SU-DHL-6 (cell line): ENCODE results near the gene RBMS1.

Experiments used
- H2AFZ ChIP-seq: fragments of 200-600 bp; sonication (generic); 2 replicates; pipeline ENCODE4 v1.6.1; 2014; ENCODE audit warnings: low read depth, mild to moderate bottlenecking, moderate library complexity, mixed read lengths, antibody characterized with exemption, low read length; ENCODE audit not compliant: severe bottlenecking
- H3F3A ChIP-seq: fragments of 200-600 bp; shearing (Covaris generic); 2 replicates; pipeline ENCODE4 v1.6.0; 2016; ENCODE audit warnings: antibody characterized with exemption, mild to moderate bottlenecking; ENCODE audit not compliant: insufficient read depth
- H3K27ac ChIP-seq: fragments of 200-600 bp; sonication (generic); 2 replicates; pipeline ENCODE4 v1.5.1; 2016; ENCODE audit warnings: low read depth, mild to moderate bottlenecking, low read length, moderate library complexity, mixed read lengths
- H3K27me3 ChIP-seq: fragments of 200-600 bp; sonication (generic), shearing (Covaris generic); 2 replicates; pipeline ENCODE4 v1.6.0; 2014; ENCODE audit warnings: mild to moderate bottlenecking, low read length
- H3K36me3 ChIP-seq: fragments of 200-600 bp; sonication (generic); 2 replicates; pipeline ENCODE4 v1.6.1; 2014; ENCODE audit warnings: mild to moderate bottlenecking, low read length, mixed read lengths
- H3K4me2 ChIP-seq: fragments of 300-600, 200-600 bp; shearing (Covaris generic), sonication (generic); 2 replicates; pipeline ENCODE4 v1.6.0; 2014; ENCODE audit warnings: low read length, low read depth, mild to moderate bottlenecking; ENCODE audit not compliant: poor library complexity, severe bottlenecking
- H3K4me3 ChIP-seq: fragments of 200-600 bp; sonication (generic); 2 replicates; pipeline ENCODE4 v1.5.1; 2014; ENCODE audit warnings: antibody characterized with exemption, low read length, mild to moderate bottlenecking, mixed read lengths; ENCODE audit not compliant: insufficient read depth, poor library complexity, severe bottlenecking
- H3K79me2 ChIP-seq: fragments of 200-600 bp; sonication (generic); 2 replicates; pipeline ENCODE4 v1.6.1; 2014; ENCODE audit warnings: mild to moderate bottlenecking, low read length, moderate library complexity; ENCODE audit not compliant: insufficient read depth
- H3K9ac ChIP-seq: fragments of 200-600 bp; sonication (generic); 2 replicates; pipeline ENCODE4 v1.7.0; 2014; ENCODE audit warnings: mild to moderate bottlenecking, low read length
- H3K9me2 ChIP-seq: fragments of 200-600 bp; sonication (generic); replicated peaks from 2 replicates; pipeline ENCODE4 v1.6.1; 2014; ENCODE audit warnings: low read length; ENCODE audit not compliant: insufficient read depth
- H3K9me3 ChIP-seq: fragments of 200-600 bp; sonication (generic); 2 replicates; pipeline ENCODE4 v1.6.1; 2014; ENCODE audit warnings: low read length, mixed read lengths; ENCODE audit not compliant: insufficient read depth
- H4K20me1 ChIP-seq: fragments of 200-600 bp; sonication (generic); 2 replicates; pipeline ENCODE4 v1.6.1; 2014; ENCODE audit warnings: low read depth, mild to moderate bottlenecking, antibody characterized with exemption, low read length, moderate library complexity, mixed read lengths
- EZH2phosphoT487 ChIP-seq: fragments of 200-600 bp; sonication (generic), shearing (Covaris generic); conservative IDR thresholded peaks from 2 replicates; pipeline ENCODE4 v1.6.1; 2018; ENCODE audit warnings: mild to moderate bottlenecking, antibody characterized with exemption, low read length, moderate library complexity, mixed read lengths
- TF ChIP-seq, protein P1 (sequence below): fragments of 200-600 bp; sonication (generic); IDR thresholded peaks from one replicate; pipeline ENCODE4 v1.5.1; 2017; ENCODE audit warnings: antibody characterized with exemption, mild to moderate bottlenecking, low read length, moderate library complexity; ENCODE audit not compliant: insufficient read depth, poor library complexity, severe bottlenecking

RBMS1 gene

DNA sequence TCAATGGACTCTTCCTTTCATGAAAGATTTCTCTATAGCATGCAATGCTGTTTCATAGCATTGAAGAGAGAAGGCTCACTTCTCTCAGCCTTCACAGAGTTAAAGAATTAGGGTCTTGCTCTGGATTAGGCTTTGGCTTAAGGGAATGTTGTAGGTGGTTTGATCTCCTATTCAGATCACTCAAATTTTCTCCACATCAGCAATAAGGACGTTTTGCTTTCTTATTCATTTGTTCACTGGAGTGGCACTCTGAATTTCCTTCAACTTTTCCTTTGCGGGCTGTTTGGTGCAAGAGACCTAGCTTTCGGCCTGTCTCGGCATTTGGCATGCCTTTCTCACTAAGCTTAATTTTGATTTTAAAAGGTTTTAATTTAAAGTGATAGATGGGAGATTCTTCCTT lies 131.6 kb downstream of the RBMS1 start:
- Histone ChIP-seq H3K9me3 (no peaks in the 10 kb centered on the region), H3K36me3 (no peaks in the 10 kb centered on the region), H3F3A (no peaks in the 10 kb centered on the region), H3K4me2 (no peak overlapping the region), H3K79me2 (no peaks in the 10 kb centered on the region), H3K9ac (no peak overlapping the region), H3K4me3 (no peak overlapping the region), H3K9me2 (no peaks in the 10 kb centered on the region), H2AFZ (no peak overlapping the region), H3K27ac (no peak overlapping the region), H3K27me3 (no peaks in the 10 kb centered on the region), H4K20me1 (no peaks in the 10 kb centered on the region)
- TF ChIP-seq, protein P1, sequence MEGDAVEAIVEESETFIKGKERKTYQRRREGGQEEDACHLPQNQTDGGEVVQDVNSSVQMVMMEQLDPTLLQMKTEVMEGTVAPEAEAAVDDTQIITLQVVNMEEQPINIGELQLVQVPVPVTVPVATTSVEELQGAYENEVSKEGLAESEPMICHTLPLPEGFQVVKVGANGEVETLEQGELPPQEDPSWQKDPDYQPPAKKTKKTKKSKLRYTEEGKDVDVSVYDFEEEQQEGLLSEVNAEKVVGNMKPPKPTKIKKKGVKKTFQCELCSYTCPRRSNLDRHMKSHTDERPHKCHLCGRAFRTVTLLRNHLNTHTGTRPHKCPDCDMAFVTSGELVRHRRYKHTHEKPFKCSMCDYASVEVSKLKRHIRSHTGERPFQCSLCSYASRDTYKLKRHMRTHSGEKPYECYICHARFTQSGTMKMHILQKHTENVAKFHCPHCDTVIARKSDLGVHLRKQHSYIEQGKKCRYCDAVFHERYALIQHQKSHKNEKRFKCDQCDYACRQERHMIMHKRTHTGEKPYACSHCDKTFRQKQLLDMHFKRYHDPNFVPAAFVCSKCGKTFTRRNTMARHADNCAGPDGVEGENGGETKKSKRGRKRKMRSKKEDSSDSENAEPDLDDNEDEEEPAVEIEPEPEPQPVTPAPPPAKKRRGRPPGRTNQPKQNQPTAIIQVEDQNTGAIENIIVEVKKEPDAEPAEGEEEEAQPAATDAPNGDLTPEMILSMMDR, result no peak
- TF ChIP-seq EZH2phosphoT487, result no peak

GRCh38 chr2:160360089-160360757 lies 133.4 kb downstream of the RBMS1 start:
- Histone ChIP-seq H3F3A (no peaks in the 10 kb centered on the region), H3K79me2 (no peaks in the 10 kb centered on the region)
- no peak for TF ChIP-seq EZH2phosphoT487
- TF ChIP-seq, protein P1, result no peak

DNA sequence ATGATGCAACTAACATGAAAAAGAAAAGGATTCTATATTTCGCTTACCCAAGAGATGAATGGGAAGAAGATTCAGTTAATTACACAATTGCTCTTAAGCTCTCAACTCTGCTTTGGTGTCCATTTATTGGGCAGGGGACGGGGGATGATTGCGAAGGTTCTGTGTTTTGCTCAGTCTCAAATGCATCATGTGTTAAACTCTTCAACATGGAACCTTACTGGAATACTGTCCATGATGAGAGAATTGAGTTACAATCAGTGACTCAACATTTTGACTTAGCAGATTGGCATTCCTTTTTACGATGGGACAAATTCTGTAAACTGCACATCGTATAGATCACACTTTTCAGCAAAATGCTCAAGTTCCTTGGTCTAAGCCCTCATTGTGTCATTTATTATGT lies 135.6 kb downstream of the RBMS1 start:
- H3K79me2 ChIP-seq, result no peaks in the 10 kb centered on the region

More at GRCh38 chr2:160360089-160360757, 133.4 kb downstream of the RBMS1 start:
- H3K9ac ChIP-seq, result no peak overlapping the region
- H4K20me1 ChIP-seq, result no peaks in the 10 kb centered on the region
- H3K4me2 ChIP-seq, result no peak overlapping the region
- H3K4me3 ChIP-seq, result no peak overlapping the region
- no peaks in the 10 kb centered on the region for H3K36me3 ChIP-seq
- no peaks in the 10 kb centered on the region for H3K9me2 ChIP-seq
- no peaks in the 10 kb centered on the region for H3K27me3 ChIP-seq
- no peaks in the 10 kb centered on the region for H3K9me3 ChIP-seq
- no peak overlapping the region for H2AFZ ChIP-seq
- H3K27ac ChIP-seq, result no peak overlapping the region

More for the DNA sequence above, 135.6 kb downstream of the RBMS1 start:
- no peaks in the 10 kb centered on the region for H3K9me2 ChIP-seq
- no peak overlapping the region for H2AFZ ChIP-seq
- no peaks in the 10 kb centered on the region for H3K9me3 ChIP-seq
- H3K27ac ChIP-seq, result no peak overlapping the region
- H4K20me1 ChIP-seq, result no peaks in the 10 kb centered on the region
- H3F3A ChIP-seq, result no peaks in the 10 kb centered on the region
- H3K4me2 ChIP-seq, result no peak overlapping the region
- H3K36me3 ChIP-seq, result no peaks in the 10 kb centered on the region
- H3K9ac ChIP-seq, result no peak overlapping the region
- H3K4me3 ChIP-seq, result no peak overlapping the region
- TF ChIP-seq, protein P1, result no peak
- no peak for TF ChIP-seq EZH2phosphoT487
- no peaks in the 10 kb centered on the region for H3K27me3 ChIP-seq
